GM12878 (cell line): ENCODE data around the gene SRSF3. TPM values are rescaled to one million over a fixed set of nuclear protein-coding genes. Genes with fewer than 3 reads are reported as not detected.

Experiments
- ATAC-seq: fragments of 200-7000 bp; cut with Tn5 transposase; 3 replicates; pipeline ENCODE4 v1.9.1; 2020; ENCODE audit warnings: mild to moderate bottlenecking, moderate library complexity
- BruUV-seq: library from RNA; stranded (reverse); fragments of 400-500 nt; replicated peaks from 2 replicates; lab custom pipeline; 2021; lab: Mats Ljungman, UMichigan
- CTCF ChIA-PET: fragments of 300-600 bp; sonication (Branson Sonifier 250); formaldehyde crosslinking; extraction: SDS; loops from one replicate; lab custom pipeline; 2021; ENCODE audit warnings: inconsistent platforms; lab: Yijun Ruan, JAX
- POLR2A ChIA-PET: fragments of 350-600 bp; formaldehyde crosslinking; extraction: SDS; loops from one replicate; lab custom pipeline; 2021; ENCODE audit warnings: inconsistent platforms; lab: Charles Lee
- RAD21 ChIA-PET: fragments of 300-600 bp; sonication (Branson Sonifier 250); formaldehyde crosslinking; loops from one replicate; lab custom pipeline; 2023; ENCODE audit warnings: antibody characterized with exemption; ENCODE audit not compliant: unreplicated experiment; lab: Charles Lee
- SMC1A ChIA-PET: fragments of 300-600 bp; sonication (Branson Sonifier 250); formaldehyde crosslinking; loops from one replicate; lab custom pipeline; 2023; ENCODE audit not compliant: unreplicated experiment, uncharacterized antibody; lab: Charles Lee
- DNase-seq: peaks from one replicate; pipeline ENCODE4 v3.0.0-alpha.2; 2011; ENCODE audit warnings: low read depth, low spot score
- FAIRE-seq: peaks from 3 replicates; lab custom pipeline; 2011; peaks lifted over from hg19 to GRCh38; lab: Jason Lieb, UNC
- H2AFZ ChIP-seq: 2 replicates; pipeline ENCODE4 v1.6.0; 2011; ENCODE audit warnings: low read depth, low read length, control low read depth; ENCODE audit not compliant: control insufficient read depth
- H3K27ac ChIP-seq: 2 replicates; pipeline ENCODE4 v1.5.1; 2011; ENCODE audit warnings: control low read depth; ENCODE audit not compliant: control insufficient read depth, insufficient read depth
- H3K27me3 ChIP-seq, 2 experiments: replicated peaks in 1 of 2; 2 replicates each; pipeline versions ENCODE4 v1.6.0 to v1.6.1; 2011; ENCODE audit warnings: low read length in 1 of 2; ENCODE audit not compliant: control insufficient read depth in 2 of 2, insufficient read depth in 2 of 2
- H3K36me3 ChIP-seq, 2 experiments: 2 replicates each; pipeline ENCODE4 v1.5.1; 2011; ENCODE audit warnings: low read length in 1 of 2; ENCODE audit not compliant: control insufficient read depth in 2 of 2, insufficient read depth in 2 of 2
- H3K4me1 ChIP-seq: 2 replicates; pipeline ENCODE4 v1.6.1; 2011; ENCODE audit warnings: mild to moderate bottlenecking, low read length, moderate library complexity, mixed read lengths; ENCODE audit not compliant: control insufficient read depth, insufficient read depth
- H3K4me2 ChIP-seq: 2 replicates; pipeline ENCODE4 v1.6.0; 2011; ENCODE audit warnings: control low read depth; ENCODE audit not compliant: control insufficient read depth, insufficient read depth
- H3K4me3 ChIP-seq: fragments of 200-600 bp; sonication (generic); 2 replicates; pipeline ENCODE4 v1.5.1; 2016
- H3K79me2 ChIP-seq: 2 replicates; pipeline ENCODE4 v1.6.0; 2011; ENCODE audit warnings: low read length; ENCODE audit not compliant: control insufficient read depth, insufficient read depth
- H3K9ac ChIP-seq: 2 replicates; pipeline ENCODE4 v1.8.0; 2011; ENCODE audit warnings: low read length, control low read depth, mixed read lengths; ENCODE audit not compliant: control insufficient read depth, insufficient read depth
- H3K9me3 ChIP-seq: replicated peaks from 3 replicates; pipeline ENCODE4 v1.5.1; 2011; ENCODE audit warnings: mild to moderate bottlenecking, low read length; ENCODE audit not compliant: control insufficient read depth, insufficient read depth
- H4K20me1 ChIP-seq: 2 replicates; pipeline ENCODE4 v1.6.0; 2011; ENCODE audit not compliant: control insufficient read depth, insufficient read depth
- CEBPB ChIP-seq, 2 experiments: fragments of 150-350 bp in 1 of 2; IDR thresholded peaks; 2 replicates each; pipeline ENCODE4 v1.6.1; 2012 to 2014; ENCODE audit warnings: low read depth in 2 of 2, low read length in 2 of 2, borderline replicate concordance in 1 of 2, inconsistent platforms in 1 of 2
- PKNOX1 ChIP-seq: fragments of 450-650 bp; IDR thresholded peaks from 2 replicates; pipeline ENCODE4 v1.6.1; 2016; ENCODE audit warnings: mild to moderate bottlenecking
- POLR2AphosphoS5 ChIP-seq: IDR thresholded peaks from 2 replicates; pipeline ENCODE4 v1.6.1; 2011; ENCODE audit warnings: mild to moderate bottlenecking, low read length, inconsistent platforms
- PRDM15 ChIP-seq: fragments of 450-650 bp; formaldehyde crosslinking; IDR thresholded peaks from 2 replicates; pipeline ENCODE4 v1.4.0; 2020; ENCODE audit warnings: mild to moderate bottlenecking, moderate library complexity
- RAD21 ChIP-seq: IDR thresholded peaks from 2 replicates; pipeline ENCODE4 v1.6.1; 2011; ENCODE audit warnings: mild to moderate bottlenecking, low read depth, low read length, moderate library complexity; ENCODE audit not compliant: insufficient read depth
- ZSCAN29 ChIP-seq: fragments of 450-650 bp; IDR thresholded peaks from 2 replicates; pipeline ENCODE4 v1.6.1; 2017; ENCODE audit warnings: mild to moderate bottlenecking, moderate library complexity
- WGBS: methylation state at CpG from one replicate; pipeline ENCODE4 v1.1.6; 2016; ENCODE audit warnings: low lambda C conversion rate; ENCODE audit not compliant: insufficient replicate concordance, insufficient coverage; ENCODE audit errors: missing lambda C conversion rate; 5-methylcytosine and 5-hydroxymethylcytosine counted together
- in situ Hi-C: fragments of 300-500 bp; cut with MboI; formaldehyde crosslinking; loops from 9 replicates; pipeline ENCODE4 v1.14.3; 2018; ENCODE audit warnings: mixed read lengths
- intact Hi-C: fragments of 100-400 bp; cut with micrococcal nuclease; formaldehyde crosslinking; loops from one replicate; pipeline ENCODE4 v1.14.2; 2022; ENCODE audit not compliant: unreplicated experiment
- polyA plus RNA-seq, 11 experiments: library from polyadenylated mRNA; depleted of rRNA in 4 of 11; unstranded in 6 of 11; stranded (reverse) in 5 of 11; fragments of >200 nt; fragmentation: Nextera tagmentation in 4 of 11; fragmentation: Illumina TruSeq in 1 of 11; extraction: Ambion mirVana in 4 of 11; extraction: Trizol in 1 of 11; gene quantifications; 1 replicate in 1 of 11; 2 replicates in 10 of 11; pipeline versions ENCODE4 v1.2.1 to v1.2.3, GENCODE V29; 2011 to 2016; ENCODE audit warnings: inconsistent platforms in 2 of 11, missing spikeins in 2 of 11, low read depth in 1 of 11
- total RNA-seq, 4 experiments: library from RNA; depleted of rRNA in 3 of 4; stranded (reverse); fragments of >200 nt in 3 of 4; fragmentation: Illumina TruSeq in 1 of 4; extraction: Trizol in 1 of 4; gene quantifications; 2 replicates each; pipeline versions ENCODE4 v1.2.1 to v1.2.3, GENCODE V29; 2013 to 2021
- TF ChIP-seq, protein P1 (sequence below): IDR thresholded peaks from 2 replicates; pipeline ENCODE4 v1.6.1; 2012; ENCODE audit warnings: low read depth, low read length, improper control_type of control experiment
- TF ChIP-seq, protein P2 (sequence below): fragments of 450-650 bp; IDR thresholded peaks from 2 replicates; pipeline ENCODE4 v1.6.1; 2017; ENCODE audit warnings: borderline replicate concordance

Gene SRSF3
- total and polyA plus RNA-seq, 10 of the 15 experiments (the other 5 are each of a cell fraction or from before 2014, with no cell fraction given): 195 to 1,377 (median 493) TPM

DNA sequence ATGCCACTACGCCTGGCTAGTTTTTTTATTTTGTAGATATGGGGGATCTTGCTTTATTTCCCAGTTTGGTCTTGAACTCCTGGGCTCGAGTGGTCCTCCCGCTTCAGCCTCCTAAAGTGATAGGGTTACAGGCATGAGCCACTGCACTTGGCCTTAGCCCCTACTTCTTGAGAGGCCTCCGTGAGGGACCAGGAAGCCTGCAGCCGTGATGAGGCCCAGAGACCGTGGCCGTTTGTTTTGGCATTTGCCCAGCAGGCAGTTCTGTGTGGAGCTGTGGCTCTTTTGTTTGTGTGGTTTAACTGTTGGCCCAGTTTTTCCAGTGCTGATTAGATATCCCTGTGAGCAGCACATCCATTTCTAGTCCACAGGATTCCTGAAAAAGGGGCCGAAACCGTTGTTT is 39.8 kb downstream of the SRSF3 start (continued):
- TF ChIP-seq RAD21 (no peak), PRDM15 (no peak)

DNA sequence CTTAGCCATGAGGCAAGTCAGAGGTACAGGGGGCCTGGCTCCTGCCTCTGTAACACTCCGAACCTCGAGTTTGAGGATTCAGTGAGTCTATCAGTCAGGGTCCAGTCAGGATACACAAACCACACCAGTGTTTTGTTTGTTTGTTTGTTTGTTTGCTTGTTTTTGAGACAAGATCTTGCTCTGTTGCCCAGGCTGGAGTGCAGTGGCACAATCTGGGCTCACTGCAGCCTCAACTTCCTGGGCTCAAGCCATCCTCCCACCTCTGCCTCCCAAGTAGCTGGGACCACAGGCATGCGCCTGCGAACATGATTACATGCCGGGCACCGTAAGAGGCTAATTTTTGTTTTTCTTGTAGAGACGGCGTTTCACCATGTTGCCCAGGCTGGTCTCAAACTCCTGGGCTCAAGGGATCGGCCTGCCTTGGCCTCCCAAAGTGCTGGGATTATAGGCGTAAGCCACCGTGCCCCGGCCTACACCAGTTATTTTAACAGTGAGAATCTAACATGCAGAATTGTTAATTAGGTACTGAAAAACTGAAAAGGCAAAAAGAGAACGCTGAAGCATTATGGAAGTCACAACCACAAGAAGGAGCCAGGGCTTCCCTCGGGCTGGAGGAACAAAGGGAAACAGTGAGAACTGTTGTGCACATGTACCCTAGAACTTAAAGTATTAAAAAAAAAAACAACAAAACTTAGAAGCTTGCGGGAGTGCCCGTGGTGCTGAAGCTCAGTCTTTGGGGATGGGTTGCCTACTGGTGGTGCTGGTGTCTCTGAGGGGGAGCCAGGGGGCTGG is 40.4 kb downstream of the SRSF3 start:
- CTCF ChIA-PET: interaction anchor here (1.0 to 1.3 kb wide), 3 partner anchors 11 to 33 kb away, joined by 3 to 6 read pairs (median 3); no protein-coding TSS in a partner anchor
- H3K4me2 ChIP-seq: no peak overlapping the region
- RAD21 ChIA-PET: no interaction called here
- FAIRE-seq (no peak), ATAC-seq (no peak)
- H2AFZ ChIP-seq: no peak overlapping the region
- POLR2A ChIA-PET: no interaction called here
- intact Hi-C loops: no loop called here
- no peaks in the 10 kb centered on the region for H3K79me2 ChIP-seq
- SMC1A ChIA-PET: interaction anchor here (2.0 to 2.2 kb wide), 2 partner anchors 9 to 17 kb away, joined by 5 to 6 read pairs; no protein-coding TSS in a partner anchor
- in situ Hi-C loops: no loop called here
- BruUV-seq: no TSS peak
- H3K9ac ChIP-seq: no peak overlapping the region
- no peak overlapping the region for H3K27ac ChIP-seq
- WGBS: 81% methylated on average over 16 of the region's 16 CpGs
- no peaks in the 10 kb centered on the region for H3K27me3 ChIP-seq
- no peaks in the 10 kb centered on the region for H4K20me1 ChIP-seq
- TF ChIP-seq ZSCAN29 (no peak), PKNOX1 (no peak), CEBPB (IDR thresholded peaks at IDR 0.05; ENCODE audit: borderline replicate concordance in 1 of 2, low read depth in 2 of 2, low read length in 2 of 2) (no peak), POLR2AphosphoS5 (no peak)
- TF ChIP-seq, protein P1, sequence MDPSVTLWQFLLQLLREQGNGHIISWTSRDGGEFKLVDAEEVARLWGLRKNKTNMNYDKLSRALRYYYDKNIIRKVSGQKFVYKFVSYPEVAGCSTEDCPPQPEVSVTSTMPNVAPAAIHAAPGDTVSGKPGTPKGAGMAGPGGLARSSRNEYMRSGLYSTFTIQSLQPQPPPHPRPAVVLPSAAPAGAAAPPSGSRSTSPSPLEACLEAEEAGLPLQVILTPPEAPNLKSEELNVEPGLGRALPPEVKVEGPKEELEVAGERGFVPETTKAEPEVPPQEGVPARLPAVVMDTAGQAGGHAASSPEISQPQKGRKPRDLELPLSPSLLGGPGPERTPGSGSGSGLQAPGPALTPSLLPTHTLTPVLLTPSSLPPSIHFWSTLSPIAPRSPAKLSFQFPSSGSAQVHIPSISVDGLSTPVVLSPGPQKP: no peak
- TF ChIP-seq, protein P2, sequence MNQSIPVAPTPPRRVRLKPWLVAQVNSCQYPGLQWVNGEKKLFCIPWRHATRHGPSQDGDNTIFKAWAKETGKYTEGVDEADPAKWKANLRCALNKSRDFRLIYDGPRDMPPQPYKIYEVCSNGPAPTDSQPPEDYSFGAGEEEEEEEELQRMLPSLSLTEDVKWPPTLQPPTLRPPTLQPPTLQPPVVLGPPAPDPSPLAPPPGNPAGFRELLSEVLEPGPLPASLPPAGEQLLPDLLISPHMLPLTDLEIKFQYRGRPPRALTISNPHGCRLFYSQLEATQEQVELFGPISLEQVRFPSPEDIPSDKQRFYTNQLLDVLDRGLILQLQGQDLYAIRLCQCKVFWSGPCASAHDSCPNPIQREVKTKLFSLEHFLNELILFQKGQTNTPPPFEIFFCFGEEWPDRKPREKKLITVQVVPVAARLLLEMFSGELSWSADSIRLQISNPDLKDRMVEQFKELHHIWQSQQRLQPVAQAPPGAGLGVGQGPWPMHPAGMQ: no peak
- TF ChIP-seq, all 136 proteins: peak for 0
- H3K4me1 ChIP-seq: peaks cover 11% of the 10 kb centered on the region
- DNase-seq: no peak
- no peak overlapping the region for H3K4me3 ChIP-seq
- H3K9me3 ChIP-seq: no peaks in the 10 kb centered on the region
- no peaks in the 10 kb centered on the region for H3K36me3 ChIP-seq
